Spleen (tissue), 11 donors: ENCODE measurements around the gene KLHDC2. TPM values are rescaled to one million over a fixed set of nuclear protein-coding genes. Genes with fewer than 3 reads are reported as not detected.
"Not testable (repeated sequence)": the region's sequence is repeated elsewhere in the genome, so short reads cannot be mapped to it uniquely, and the experiment has no call there.

ENCODE experiments used
- DNase-seq: peaks from one replicate; pipeline ENCODE4 v3.0.0-alpha.2; 2020
- H3K27ac ChIP-seq, 8 donors: fragments of 200-600 bp; sonication (generic) in 7 of 8; 1 replicate in 4 of 8; 2 replicates in 4 of 8; pipeline versions ENCODE4 v1.5.0 to v1.8.0; 2016 to 2021; ENCODE audit warnings: inconsistent platforms in 4 of 8, mild to moderate bottlenecking in 4 of 8, moderate library complexity in 1 of 8
- H3K27me3 ChIP-seq, 7 donors: fragments of 200-600 bp; sonication (generic) in 6 of 7; replicated peaks in 1 of 7; 1 replicate in 4 of 7; 2 replicates in 3 of 7; pipeline versions ENCODE4 v1.5.0 to v1.8.0; 2016 to 2021; ENCODE audit warnings: inconsistent platforms in 3 of 7, mild to moderate bottlenecking in 1 of 7
- H3K36me3 ChIP-seq, 6 donors: fragments of 200-600 bp; sonication (generic) in 5 of 6; 1 replicate in 4 of 6; 2 replicates in 2 of 6; pipeline versions ENCODE4 v1.5.0 to v1.8.0; 2016 to 2021; ENCODE audit warnings: inconsistent platforms in 2 of 6
- H3K4me1 ChIP-seq, 6 donors: fragments of 200-600 bp; sonication (generic) in 5 of 6; 1 replicate in 3 of 6; 2 replicates in 3 of 6; pipeline versions ENCODE4 v1.5.0 to v1.8.0; 2016 to 2021; ENCODE audit warnings: inconsistent platforms in 3 of 6
- H3K4me3 ChIP-seq, 8 donors: fragments of 200-600 bp; sonication (generic) in 7 of 8; 1 replicate in 4 of 8; 2 replicates in 4 of 8; pipeline versions ENCODE4 v1.5.0 to v1.8.0; 2016 to 2021; ENCODE audit warnings: inconsistent platforms in 4 of 8, mild to moderate bottlenecking in 4 of 8, moderate library complexity in 2 of 8
- H3K9me3 ChIP-seq, 8 donors: fragments of 200-600 bp; sonication (generic) in 7 of 8; 1 replicate in 4 of 8; 2 replicates in 4 of 8; pipeline versions ENCODE4 v1.5.0 to v1.8.0; 2016 to 2021; ENCODE audit warnings: inconsistent platforms in 4 of 8
- POLR2A ChIP-seq, 3 donors: fragments of 450-650 bp; IDR thresholded peaks; one replicate each; pipeline ENCODE4 v1.5.1; 2017; ENCODE audit warnings: antibody characterized with exemption in 3 of 3, mild to moderate bottlenecking in 1 of 3
- POLR2AphosphoS5 ChIP-seq, 3 donors: sonication (generic); formaldehyde crosslinking; IDR thresholded peaks; one replicate each; pipeline ENCODE4 v1.5.1; 2017; ENCODE audit warnings: antibody characterized with exemption in 3 of 3
- WGBS, 5 donors: extraction: QIAGEN DNeasy Blood & Tissue Kit in 3 of 5; methylation state at CpG; one replicate each; pipeline versions ENCODE4 v1.1.5 to v1.1.7; 2013 to 2018; 5-methylcytosine and 5-hydroxymethylcytosine counted together
- intact Hi-C: fragments of 100-400 bp; cut with DNase I; formaldehyde crosslinking; loops from one replicate; pipeline ENCODE4 v1.15.0; 2023; ENCODE audit warnings: low total_unique reads
- polyA plus RNA-seq, 3 donors: library from polyadenylated mRNA; stranded (reverse); fragments of 200-250 nt; gene quantifications; one replicate each; pipeline ENCODE4 v1.2.1, GENCODE V29; 2013
- total RNA-seq, 7 donors: library from RNA; depleted of rRNA in 3 of 7; stranded (reverse); fragments of >200 nt in 3 of 7; fragmentation: NEBNext Ultra II Directional in 4 of 7; extraction: Animal tissue kit (Norgen Biotek cat#: 25700) in 4 of 7; gene quantifications; one replicate each; pipeline versions ENCODE4 v1.1.0 to v1.2.1, GENCODE V29; 2016 to 2021
- TF ChIP-seq, protein P1 (sequence below), 11 experiments: fragments of 200-600 bp in 7 of 11; fragments of 450-650 bp in 4 of 11; sonication (generic) in 4 of 11; IDR thresholded peaks in 8 of 11; conservative IDR thresholded peaks in 3 of 11; 1 replicate in 7 of 11; 2 replicates in 4 of 11; pipeline versions ENCODE4 v1.4.0 to v1.8.0; 2016 to 2021; ENCODE audit warnings: antibody characterized with exemption in 11 of 11, inconsistent platforms in 4 of 11, mild to moderate bottlenecking in 1 of 11
- donor health status: healthy with polysubstance abuse.
- donor health status: DM: no; HTN: no; CAD: no; lungs with moderate emphysema.
- donor health status: DM: no; HTN: no; CAD: no.
- donor health status: Bipolar disorder and iron deficiency.
- donor health status: healthy.
- donor health status: DM: no; HTN: no; CAD: no.
- donor health status: DM: yes; HTN: yes; CAD: no.

KLHDC2 gene
- total and polyA plus RNA-seq, 10 donors = 31.9 to 66.8 (median 44.1) TPM

DNA sequence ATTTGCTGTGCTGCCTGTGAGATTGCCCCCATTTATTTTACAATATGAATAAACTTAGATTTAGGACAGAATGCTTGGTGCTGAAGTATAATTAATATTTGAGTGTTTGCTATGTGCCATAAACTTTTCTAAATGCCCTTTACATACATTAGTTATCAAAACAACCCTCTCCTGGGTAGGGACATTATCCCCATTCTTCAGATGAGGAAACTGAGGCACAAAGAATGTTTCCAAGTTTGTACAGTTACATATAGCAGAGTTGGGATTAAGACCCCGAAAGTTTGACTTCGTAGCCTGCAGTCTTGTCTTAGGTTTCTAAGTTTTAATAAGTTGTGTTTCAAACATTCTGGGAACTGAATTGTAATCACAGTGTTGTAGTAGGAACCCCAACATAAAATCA, 18.4 kb downstream of the KLHDC2 start:
- TF ChIP-seq POLR2AphosphoS5 (IDR thresholded peaks at IDR 0.05) = no peak
- no peaks in the 10 kb centered on the region for H3K9me3 ChIP-seq
- intact Hi-C loops = no loop called here

GRCh38 chr14:49792618-49793017, 24.7 kb downstream of the KLHDC2 start:
- WGBS, 5 donors = 0% methylated on average over 1 of the region's 1 CpG
- intact Hi-C loops = loop anchor here (10.0 kb wide), 1 partner anchor 52 kb away; no protein-coding TSS in a partner anchor
- peaks cover 0 to 100% (median 88%) of the 10 kb centered on the region in 6 donors for H3K36me3 ChIP-seq
- peak overlapping the region in 3 of 8 donors; percentile 3 to 34 (median 11) for H3K27ac ChIP-seq
- no peaks in the 10 kb centered on the region for H3K9me3 ChIP-seq
- TF ChIP-seq POLR2A (IDR thresholded peaks at IDR 0.05) (no peak), POLR2AphosphoS5 (IDR thresholded peaks at IDR 0.05) (no peak)
- TF ChIP-seq, protein P1, sequence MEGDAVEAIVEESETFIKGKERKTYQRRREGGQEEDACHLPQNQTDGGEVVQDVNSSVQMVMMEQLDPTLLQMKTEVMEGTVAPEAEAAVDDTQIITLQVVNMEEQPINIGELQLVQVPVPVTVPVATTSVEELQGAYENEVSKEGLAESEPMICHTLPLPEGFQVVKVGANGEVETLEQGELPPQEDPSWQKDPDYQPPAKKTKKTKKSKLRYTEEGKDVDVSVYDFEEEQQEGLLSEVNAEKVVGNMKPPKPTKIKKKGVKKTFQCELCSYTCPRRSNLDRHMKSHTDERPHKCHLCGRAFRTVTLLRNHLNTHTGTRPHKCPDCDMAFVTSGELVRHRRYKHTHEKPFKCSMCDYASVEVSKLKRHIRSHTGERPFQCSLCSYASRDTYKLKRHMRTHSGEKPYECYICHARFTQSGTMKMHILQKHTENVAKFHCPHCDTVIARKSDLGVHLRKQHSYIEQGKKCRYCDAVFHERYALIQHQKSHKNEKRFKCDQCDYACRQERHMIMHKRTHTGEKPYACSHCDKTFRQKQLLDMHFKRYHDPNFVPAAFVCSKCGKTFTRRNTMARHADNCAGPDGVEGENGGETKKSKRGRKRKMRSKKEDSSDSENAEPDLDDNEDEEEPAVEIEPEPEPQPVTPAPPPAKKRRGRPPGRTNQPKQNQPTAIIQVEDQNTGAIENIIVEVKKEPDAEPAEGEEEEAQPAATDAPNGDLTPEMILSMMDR (IDR thresholded peaks at IDR 0.05 in 8 of 11, conservative IDR thresholded peaks at IDR 0.05 in 3 of 11) = no peak
- H3K27me3 ChIP-seq = no peaks in the 10 kb centered on the region
- DNase-seq = no peak
- H3K4me3 ChIP-seq = no peak overlapping the region
- peaks cover 0 to 4% (median 0%) of the 10 kb centered on the region in 6 donors for H3K4me1 ChIP-seq

More for the DNA sequence above, 18.4 kb downstream of the KLHDC2 start:
- H3K4me1 ChIP-seq = peaks cover 0 to 4% (median 0%) of the 10 kb centered on the region in 6 donors
- no peaks in the 10 kb centered on the region for H3K27me3 ChIP-seq
- 95 to 100% (median 97%) methylated on average over 2 of the region's 2 CpGs for WGBS, 5 donors
- no peak overlapping the region for H3K4me3 ChIP-seq
- peaks cover 0 to 100% (median 94%) of the 10 kb centered on the region in 6 donors for H3K36me3 ChIP-seq
- DNase-seq = no peak
- no peak overlapping the region for H3K27ac ChIP-seq

- peaks cover 0 to 100% (median 90%) of the 10 kb centered on the region in 6 donors for H3K36me3 ChIP-seq
- peaks cover 0 to 4% (median 0%) of the 10 kb centered on the region in 6 donors for H3K4me1 ChIP-seq
- DNase-seq = no peak
- 86 to 98% (median 92%) methylated on average over 2 of the region's 2 CpGs for WGBS, 5 donors
- no peaks in the 10 kb centered on the region for H3K27me3 ChIP-seq
- H3K4me3 ChIP-seq = no peak overlapping the region
- intact Hi-C loops = loop anchor here (10.0 kb wide), 1 partner anchor 49 kb away; no protein-coding TSS in a partner anchor
- no peak overlapping the region for H3K27ac ChIP-seq
- TF ChIP-seq POLR2AphosphoS5 (IDR thresholded peaks at IDR 0.05) (no peak), POLR2A (IDR thresholded peaks at IDR 0.05) (no peak)
- TF ChIP-seq, protein P1 (IDR thresholded peaks at IDR 0.05 in 8 of 11, conservative IDR thresholded peaks at IDR 0.05 in 3 of 11) = no peak
- no peaks in the 10 kb centered on the region for H3K9me3 ChIP-seq
Measured at GRCh38 chr14:49796025-49796424, 28.1 kb downstream of the KLHDC2 start.

GRCh38 chr14:49808780-49809179, 40.8 kb downstream of the KLHDC2 start:
- no peak for DNase-seq
- 0% methylated on average over 1 of the region's 1 CpG for WGBS, 5 donors
- Histone ChIP-seq H3K9me3 (peaks cover 0 to 13% (median 5%) of the 10 kb centered on the region in 8 donors), H3K27ac (no peak overlapping the region), H3K4me1 (no peaks in the 10 kb centered on the region), H3K4me3 (no peak overlapping the region), H3K36me3 (peaks cover 0 to 100% (median 81%) of the 10 kb centered on the region in 6 donors), H3K27me3 (no peaks in the 10 kb centered on the region)
- intact Hi-C loops = no loop called here
- TF ChIP-seq, protein P1 (IDR thresholded peaks at IDR 0.05 in 8 of 11, conservative IDR thresholded peaks at IDR 0.05 in 3 of 11) = no peak
- TF ChIP-seq POLR2AphosphoS5 (IDR thresholded peaks at IDR 0.05) (no peak), POLR2A (IDR thresholded peaks at IDR 0.05) (no peak)

DNA sequence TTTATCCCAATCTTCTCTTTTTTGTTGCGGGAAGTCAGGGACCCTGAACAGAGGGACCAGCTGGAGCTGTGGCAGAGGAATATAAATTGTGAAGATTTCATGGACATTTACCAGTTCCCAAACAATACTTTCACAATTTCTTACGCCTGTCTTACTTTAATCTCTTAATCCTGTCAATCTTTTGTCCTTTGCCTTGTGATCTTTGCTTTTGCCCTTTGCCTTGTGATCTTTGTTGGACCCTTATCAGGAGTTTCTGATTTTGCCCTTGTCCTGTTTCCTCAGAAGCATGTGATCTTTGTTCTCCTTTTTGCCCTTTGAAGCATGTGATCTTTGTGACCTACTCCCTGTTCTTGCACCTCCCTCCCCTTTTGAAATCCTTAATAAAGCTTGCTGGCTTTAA, 48.2 kb downstream of the KLHDC2 start:
- Histone ChIP-seq H3K9me3 (peaks cover 0 to 27% (median 17%) of the 10 kb centered on the region in 8 donors), H3K36me3 (peaks cover 9 to 98% (median 81%) of the 10 kb centered on the region in 6 donors)
- DNase-seq, H3K4me3 ChIP-seq, intact Hi-C loops, H3K27me3 ChIP-seq, H3K27ac ChIP-seq, H3K4me1 ChIP-seq: not testable (repeated sequence)
- 94 to 97% (median 96%) methylated on average over 2 of the region's 2 CpGs for WGBS, 5 donors
